GM10248 (cell line): ENCODE results near the gene DOCK1.

ENCODE experiments used
- CTCF ChIA-PET: fragments of 300-600 bp; sonication (Branson Sonifier 250); formaldehyde crosslinking; extraction: SDS; loops from one replicate; lab custom pipeline; 2021; ENCODE audit warnings: antibody characterized with exemption; lab: Yijun Ruan, JAX
- POLR2A ChIA-PET: fragments of 350-650 bp; sonication (Branson Sonifier 250); formaldehyde crosslinking; extraction: SDS; loops from one replicate; lab custom pipeline; 2020; ENCODE audit warnings: antibody characterized with exemption; lab: Yijun Ruan, JAX
- DNase-seq: peaks from one replicate; pipeline ENCODE4 v3.0.0; 2012; ENCODE audit errors: extremely low spot score
- CTCF ChIP-seq: IDR thresholded peaks from 2 replicates; pipeline ENCODE4 v1.5.1; 2012; ENCODE audit warnings: mild to moderate bottlenecking, low read depth; ENCODE audit errors: extremely low read depth, missing control alignments, control extremely low read depth

The DOCK1 gene

GRCh38 chr10:127148066-127148932, 243.1 kb downstream of the DOCK1 start:
- no peak for DNase-seq
- CTCF ChIA-PET: no interaction called here
- no peak for TF ChIP-seq CTCF
- POLR2A ChIA-PET: no interaction called here

DNA sequence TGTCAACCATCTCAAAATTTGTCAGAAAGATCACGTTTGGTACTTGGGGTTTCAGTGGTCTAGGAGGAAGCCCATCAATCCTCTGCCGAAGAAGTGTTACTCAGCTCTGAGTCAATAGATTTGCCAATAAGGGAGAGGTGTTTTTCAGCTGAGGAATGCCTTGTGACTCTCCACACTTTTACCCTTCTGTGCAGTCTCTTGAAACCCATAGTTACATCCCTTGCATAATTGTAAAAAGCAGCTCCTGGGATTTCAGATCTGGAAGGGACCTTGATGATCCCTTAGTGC, 243.6 kb downstream of the DOCK1 start:
- TF ChIP-seq CTCF: no peak
- DNase-seq: no peak
- ChIA-PET POLR2A (no interaction called here), CTCF (no interaction called here)

- CTCF ChIA-PET: interaction anchor here (1.3 kb wide), 1 partner anchor 11 kb away, joined by 3 read pairs; no protein-coding TSS in a partner anchor
- POLR2A ChIA-PET: no interaction called here
- DNase-seq: no peak
- TF ChIP-seq CTCF: no peak
Observed at GRCh38 chr10:127149501-127150081, 244.4 kb downstream of the DOCK1 start.

DNA sequence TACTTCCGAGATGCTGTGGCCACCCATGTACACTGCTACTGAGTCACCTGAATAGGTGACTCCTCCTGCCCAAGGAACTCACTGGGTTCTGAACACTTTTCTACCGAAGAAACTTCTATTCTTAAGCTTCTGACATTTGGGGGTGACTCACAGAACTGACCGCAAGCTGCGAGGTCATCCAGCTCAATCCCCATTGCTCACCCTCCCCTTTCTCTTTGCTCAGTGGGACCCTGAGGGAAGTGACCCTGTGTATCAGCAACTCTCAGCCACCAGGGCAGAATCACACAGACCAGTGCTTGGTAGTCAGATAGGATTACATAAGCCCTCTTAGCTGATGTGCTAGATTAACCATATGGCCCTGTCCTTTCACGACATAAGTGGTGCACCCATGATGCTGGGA, 244.9 kb downstream of the DOCK1 start:
- DNase-seq: no peak
- ChIA-PET CTCF (interaction anchor here (1.3 kb wide), 1 partner anchor 11 kb away, joined by 3 read pairs; no protein-coding TSS in a partner anchor), POLR2A (no interaction called here)
- no peak for TF ChIP-seq CTCF

GRCh38 chr10:127151541-127151940, 246.3 kb downstream of the DOCK1 start:
- TF ChIP-seq CTCF: no peak
- no peak for DNase-seq
- ChIA-PET POLR2A (no interaction called here), CTCF (no interaction called here)

- TF ChIP-seq CTCF: no peak
- ChIA-PET CTCF (no interaction called here), POLR2A (no interaction called here)
- no peak for DNase-seq
Observed at GRCh38 chr10:127151981-127152699, 246.9 kb downstream of the DOCK1 start.
